ENCODE data around the gene CALD1.

- TF ChIP-seq SPI1 (IDR thresholded peaks at IDR 0.05; ENCODE audit: borderline replicate concordance, low read depth) (no peak), REST (IDR thresholded peaks at IDR 0.05; ENCODE audit: insufficient replicate concordance, low read depth) (no peak)
- TF ChIP-seq, protein P1, sequence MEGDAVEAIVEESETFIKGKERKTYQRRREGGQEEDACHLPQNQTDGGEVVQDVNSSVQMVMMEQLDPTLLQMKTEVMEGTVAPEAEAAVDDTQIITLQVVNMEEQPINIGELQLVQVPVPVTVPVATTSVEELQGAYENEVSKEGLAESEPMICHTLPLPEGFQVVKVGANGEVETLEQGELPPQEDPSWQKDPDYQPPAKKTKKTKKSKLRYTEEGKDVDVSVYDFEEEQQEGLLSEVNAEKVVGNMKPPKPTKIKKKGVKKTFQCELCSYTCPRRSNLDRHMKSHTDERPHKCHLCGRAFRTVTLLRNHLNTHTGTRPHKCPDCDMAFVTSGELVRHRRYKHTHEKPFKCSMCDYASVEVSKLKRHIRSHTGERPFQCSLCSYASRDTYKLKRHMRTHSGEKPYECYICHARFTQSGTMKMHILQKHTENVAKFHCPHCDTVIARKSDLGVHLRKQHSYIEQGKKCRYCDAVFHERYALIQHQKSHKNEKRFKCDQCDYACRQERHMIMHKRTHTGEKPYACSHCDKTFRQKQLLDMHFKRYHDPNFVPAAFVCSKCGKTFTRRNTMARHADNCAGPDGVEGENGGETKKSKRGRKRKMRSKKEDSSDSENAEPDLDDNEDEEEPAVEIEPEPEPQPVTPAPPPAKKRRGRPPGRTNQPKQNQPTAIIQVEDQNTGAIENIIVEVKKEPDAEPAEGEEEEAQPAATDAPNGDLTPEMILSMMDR (IDR thresholded peaks at IDR 0.05; ENCODE audit: insufficient read depth, low read length) = no peak
Observed at GRCh38 chr7:134798155-134798554, 18.7 kb downstream of the CALD1 start.

Measured in HL-60 (cell line).